BE2C (cell line): ENCODE results near the gene COLQ.
A peak's percentile ranks its signal among the peaks of the same experiment; 100 is the strongest.

Experiments used
- DNase-seq: peaks from one replicate; pipeline ENCODE4 v3.0.0-alpha.2; 2020
- H3K27me3 ChIP-seq: fragments of 250-450 bp; sonication (Bioruptor Pico); 2 replicates; pipeline ENCODE4 v1.5.1; 2020; ENCODE audit warnings: mild to moderate bottlenecking
- H3K36me3 ChIP-seq: fragments of 250-450 bp; sonication (Bioruptor Pico); 2 replicates; pipeline ENCODE4 v1.5.1; 2020; ENCODE audit warnings: mild to moderate bottlenecking
- H3K4me1 ChIP-seq: fragments of 250-450 bp; sonication (Bioruptor Pico); 2 replicates; pipeline ENCODE4 v1.5.1; 2020
- H3K4me3 ChIP-seq: 2 replicates; pipeline ENCODE4 v1.5.1; 2011; ENCODE audit warnings: low read depth, low read length
- H3K9me3 ChIP-seq: fragments of 250-450 bp; sonication (Bioruptor Pico); 2 replicates; pipeline ENCODE4 v1.5.1; 2020
- CTCF ChIP-seq: IDR thresholded peaks from 2 replicates; pipeline ENCODE4 v1.5.1; 2012; ENCODE audit warnings: mild to moderate bottlenecking, low read depth, low read length

The COLQ gene

GRCh38 chr3:15436246-15436645 is 85.3 kb downstream of the COLQ start:
- Histone ChIP-seq H3K36me3 (peaks cover 24% of the 10 kb centered on the region), H3K4me1 (no peaks in the 10 kb centered on the region), H3K4me3 (no peak overlapping the region), H3K27me3 (no peaks in the 10 kb centered on the region), H3K9me3 (no peaks in the 10 kb centered on the region)
- no peak for DNase-seq
- TF ChIP-seq CTCF = no peak

- Histone ChIP-seq H3K4me3 (no peak overlapping the region), H3K4me1 (no peaks in the 10 kb centered on the region), H3K9me3 (no peaks in the 10 kb centered on the region), H3K36me3 (peaks cover 23% of the 10 kb centered on the region), H3K27me3 (no peaks in the 10 kb centered on the region)
- no peak for TF ChIP-seq CTCF
- no peak for DNase-seq
These were observed 86.8 kb downstream of the COLQ start for GRCh38 chr3:15434756-15435155.

GRCh38 chr3:15433531-15433930 is 88.0 kb downstream of the COLQ start:
- H3K27me3 ChIP-seq = no peaks in the 10 kb centered on the region
- H3K4me1 ChIP-seq = no peaks in the 10 kb centered on the region
- no peaks in the 10 kb centered on the region for H3K9me3 ChIP-seq
- peaks cover 19% of the 10 kb centered on the region for H3K36me3 ChIP-seq
- TF ChIP-seq CTCF = no peak
- no peak for DNase-seq
- no peak overlapping the region for H3K4me3 ChIP-seq

- Histone ChIP-seq H3K9me3 (no peaks in the 10 kb centered on the region), H3K27me3 (no peaks in the 10 kb centered on the region), H3K36me3 (peaks cover 12% of the 10 kb centered on the region), H3K4me1 (no peaks in the 10 kb centered on the region), H3K4me3 (no peak overlapping the region)
- no peak for DNase-seq
- no peak for TF ChIP-seq CTCF
These were observed 90.2 kb downstream of the COLQ start for GRCh38 chr3:15431256-15431837.

- Histone ChIP-seq H3K4me1 (no peaks in the 10 kb centered on the region), H3K9me3 (no peaks in the 10 kb centered on the region), H3K36me3 (peaks cover 10% of the 10 kb centered on the region), H3K27me3 (no peaks in the 10 kb centered on the region), H3K4me3 (no peak overlapping the region)
- DNase-seq = no peak
- TF ChIP-seq CTCF = no peak
These were observed 90.9 kb downstream of the COLQ start for GRCh38 chr3:15430624-15431023.

GRCh38 chr3:15429080-15429479 is 92.4 kb downstream of the COLQ start:
- no peak for TF ChIP-seq CTCF
- Histone ChIP-seq H3K27me3 (no peaks in the 10 kb centered on the region), H3K4me3 (peak overlapping the region; percentile 87), H3K9me3 (no peaks in the 10 kb centered on the region), H3K4me1 (no peaks in the 10 kb centered on the region), H3K36me3 (peaks cover under 1% of the 10 kb centered on the region; the same call in 1 of the 2 replicates)
- DNase-seq = no peak
